A673 (cell line): Measurements from ENCODE around the gene PDCD10. TPM values are rescaled to one million over a fixed set of nuclear protein-coding genes. Genes with fewer than 3 reads are reported as not detected.

ENCODE experiments used
- BruUV-seq: library from RNA; stranded (reverse); fragments of 400-500 nt; replicated peaks from 2 replicates; lab custom pipeline; 2021; lab: Mats Ljungman, UMichigan
- CTCF ChIA-PET: fragments of 300-600 bp; sonication (Branson Sonifier 250); formaldehyde crosslinking; loops from one replicate; lab custom pipeline; 2022; ENCODE audit warnings: antibody characterized with exemption; lab: Charles Lee
- POLR2A ChIA-PET: fragments of 300-600 bp; sonication (Branson Sonifier 250); formaldehyde crosslinking; loops from one replicate; lab custom pipeline; 2022; ENCODE audit warnings: antibody characterized with exemption; ENCODE audit not compliant: low non-redundant PET; lab: Charles Lee
- DNase-seq: peaks from one replicate; pipeline ENCODE4 v3.0.0-alpha.2; 2015; ENCODE audit warnings: low spot score
- H3K27ac ChIP-seq: fragments of 200-600 bp; sonication (generic); 2 replicates; pipeline ENCODE4 v1.5.1; 2016; ENCODE audit warnings: mixed run types, low read depth, mild to moderate bottlenecking, mixed read lengths, antibody characterized with exemption, low read length; ENCODE audit not compliant: poor library complexity, severe bottlenecking
- H3K27me3 ChIP-seq: fragments of 200-600 bp; sonication (generic); replicated peaks from 2 replicates; pipeline ENCODE4 v1.6.1; 2017; ENCODE audit warnings: mixed run types, low read depth, mild to moderate bottlenecking, mixed read lengths, antibody characterized with exemption, low read length; ENCODE audit not compliant: insufficient read depth, poor library complexity
- H3K36me3 ChIP-seq: fragments of 200-600 bp; sonication (generic); 2 replicates; pipeline ENCODE4 v1.6.1; 2016; ENCODE audit warnings: mixed run types, mild to moderate bottlenecking, mixed read lengths, antibody characterized with exemption, low read length; ENCODE audit not compliant: insufficient read depth, poor library complexity, severe bottlenecking
- H3K4me1 ChIP-seq: fragments of 200-600 bp; sonication (generic); 2 replicates; pipeline ENCODE4 v1.6.1; 2017; ENCODE audit warnings: mixed run types, mild to moderate bottlenecking, mixed read lengths, antibody characterized with exemption, low read length; ENCODE audit not compliant: insufficient read depth, poor library complexity, severe bottlenecking
- H3K4me3 ChIP-seq: fragments of 200-600 bp; sonication (generic); 2 replicates; pipeline ENCODE4 v1.5.1; 2016; ENCODE audit warnings: low read depth, mixed run types, mild to moderate bottlenecking, mixed read lengths, low read length; ENCODE audit not compliant: poor library complexity, severe bottlenecking
- H3K9me3 ChIP-seq: fragments of 200-600 bp; sonication (generic); 2 replicates; pipeline ENCODE4 v1.6.1; 2016; ENCODE audit warnings: mixed run types, low read depth, mild to moderate bottlenecking, mixed read lengths, antibody characterized with exemption, low read length; ENCODE audit not compliant: poor library complexity, severe bottlenecking
- EZH2 ChIP-seq: fragments of 200-600 bp; sonication (generic); IDR thresholded peaks from 2 replicates; pipeline ENCODE4 v1.6.1; 2017; ENCODE audit warnings: borderline replicate concordance, low read depth, mild to moderate bottlenecking, mixed read lengths, antibody characterized with exemption, low read length; ENCODE audit not compliant: poor library complexity, severe bottlenecking
- intact Hi-C: fragments of 100-400 bp; cut with micrococcal nuclease; formaldehyde crosslinking; loops from one replicate; pipeline ENCODE4 v1.10.0; 2022; ENCODE audit not compliant: unreplicated experiment
- total RNA-seq: library from RNA; stranded (reverse); gene quantifications from 2 replicates; pipeline ENCODE4 v1.2.3, GENCODE V29; 2021
- TF ChIP-seq, protein P1 (sequence below): fragments of 300-800, 200-600 bp; sonication (generic); conservative IDR thresholded peaks from 2 replicates; pipeline ENCODE4 v1.5.1; 2017; ENCODE audit warnings: low read depth, mild to moderate bottlenecking, antibody characterized with exemption, low read length, moderate library complexity, mixed read lengths

PDCD10 gene
- total RNA-seq, 1 experiment from 2014 or later, result 47.0 TPM

DNA sequence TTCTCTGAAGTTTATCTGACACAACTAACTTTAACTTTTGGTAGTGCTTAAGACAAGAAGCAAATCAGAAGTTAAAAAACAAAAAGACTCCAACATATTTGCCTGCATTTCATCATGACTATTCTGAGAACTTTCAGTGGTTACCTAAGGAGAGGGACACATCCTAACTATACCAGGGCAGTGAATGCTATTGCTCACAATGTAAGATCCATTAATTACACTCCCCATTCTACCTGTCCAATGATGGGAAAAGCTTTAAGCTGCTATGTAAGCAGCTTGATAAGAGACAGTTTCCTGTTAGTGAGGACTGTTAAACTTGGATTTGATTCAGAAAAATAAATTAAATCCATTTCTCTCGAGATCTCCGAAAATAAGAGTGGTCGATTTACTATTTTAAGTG, 38.3 kb upstream of the PDCD10 start:
- no TSS peak for BruUV-seq
- CTCF ChIA-PET, result no interaction called here
- peaks cover 4% of the 10 kb centered on the region for H3K27me3 ChIP-seq
- intact Hi-C loops, result no loop called here
- H3K4me3 ChIP-seq, result no peak overlapping the region
- peaks cover 1% of the 10 kb centered on the region for H3K9me3 ChIP-seq
- H3K27ac ChIP-seq, result no peak overlapping the region
- no peak for TF ChIP-seq EZH2
- TF ChIP-seq, protein P1, sequence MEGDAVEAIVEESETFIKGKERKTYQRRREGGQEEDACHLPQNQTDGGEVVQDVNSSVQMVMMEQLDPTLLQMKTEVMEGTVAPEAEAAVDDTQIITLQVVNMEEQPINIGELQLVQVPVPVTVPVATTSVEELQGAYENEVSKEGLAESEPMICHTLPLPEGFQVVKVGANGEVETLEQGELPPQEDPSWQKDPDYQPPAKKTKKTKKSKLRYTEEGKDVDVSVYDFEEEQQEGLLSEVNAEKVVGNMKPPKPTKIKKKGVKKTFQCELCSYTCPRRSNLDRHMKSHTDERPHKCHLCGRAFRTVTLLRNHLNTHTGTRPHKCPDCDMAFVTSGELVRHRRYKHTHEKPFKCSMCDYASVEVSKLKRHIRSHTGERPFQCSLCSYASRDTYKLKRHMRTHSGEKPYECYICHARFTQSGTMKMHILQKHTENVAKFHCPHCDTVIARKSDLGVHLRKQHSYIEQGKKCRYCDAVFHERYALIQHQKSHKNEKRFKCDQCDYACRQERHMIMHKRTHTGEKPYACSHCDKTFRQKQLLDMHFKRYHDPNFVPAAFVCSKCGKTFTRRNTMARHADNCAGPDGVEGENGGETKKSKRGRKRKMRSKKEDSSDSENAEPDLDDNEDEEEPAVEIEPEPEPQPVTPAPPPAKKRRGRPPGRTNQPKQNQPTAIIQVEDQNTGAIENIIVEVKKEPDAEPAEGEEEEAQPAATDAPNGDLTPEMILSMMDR, result no peak
- DNase-seq, result no peak
- POLR2A ChIA-PET, result no interaction called here
- no peaks in the 10 kb centered on the region for H3K36me3 ChIP-seq
- H3K4me1 ChIP-seq, result no peaks in the 10 kb centered on the region

- H3K27me3 ChIP-seq, result no peaks in the 10 kb centered on the region
- no peak overlapping the region for H3K4me3 ChIP-seq
- no peaks in the 10 kb centered on the region for H3K36me3 ChIP-seq
- BruUV-seq, result no TSS peak
- H3K27ac ChIP-seq, result no peak overlapping the region
- no peaks in the 10 kb centered on the region for H3K4me1 ChIP-seq
- POLR2A ChIA-PET, result no interaction called here
- no peak for DNase-seq
- no peaks in the 10 kb centered on the region for H3K9me3 ChIP-seq
- TF ChIP-seq EZH2, result no peak
- TF ChIP-seq, protein P1, result no peak
- intact Hi-C loops, result no loop called here
- CTCF ChIA-PET, result no interaction called here
Measured at GRCh38 chr3:167762296-167762695, 27.6 kb upstream of the PDCD10 start.

- intact Hi-C loops, result no loop called here
- H3K36me3 ChIP-seq, result no peaks in the 10 kb centered on the region
- H3K9me3 ChIP-seq, result no peaks in the 10 kb centered on the region
- no TSS peak for BruUV-seq
- no peak overlapping the region for H3K4me3 ChIP-seq
- H3K27me3 ChIP-seq, result no peaks in the 10 kb centered on the region
- POLR2A ChIA-PET, result no interaction called here
- H3K4me1 ChIP-seq, result no peaks in the 10 kb centered on the region
- DNase-seq, result no peak
- no peak overlapping the region for H3K27ac ChIP-seq
- TF ChIP-seq, protein P1, result no peak
- no peak for TF ChIP-seq EZH2
- CTCF ChIA-PET, result no interaction called here
Measured at GRCh38 chr3:167761302-167761701, 26.6 kb upstream of the PDCD10 start.
